ENCODE measurements around the gene RINT1.
"Not testable (repeated sequence)": the region's sequence is repeated elsewhere in the genome, so short reads cannot be mapped to it uniquely, and the experiment has no call there.

Gene RINT1

GRCh38 chr7:105532709-105533460 lies 884 bp downstream of the RINT1 start:
- no peak for DNase-seq (ENCODE audit: low read depth in 2 of 2)

DNA sequence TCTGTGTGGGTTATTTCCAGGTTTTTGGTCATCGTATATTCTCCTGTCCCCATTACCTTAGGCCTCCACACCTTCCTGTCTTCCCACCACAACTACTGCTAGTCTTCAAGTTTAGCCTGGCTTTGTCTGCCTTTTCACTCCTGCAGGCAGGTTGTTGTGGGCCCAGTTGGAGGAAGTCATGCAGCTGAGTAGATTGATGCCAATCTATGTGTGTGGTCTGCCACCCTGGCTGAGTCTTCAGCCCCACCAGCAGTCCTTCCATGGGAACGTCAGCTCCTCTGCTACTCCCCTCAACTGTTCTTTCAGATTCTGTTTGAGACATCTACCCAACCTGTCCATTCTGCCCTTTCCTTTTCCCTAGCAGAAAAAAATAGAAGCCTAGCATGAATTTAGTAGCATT lies 6.3 kb downstream of the RINT1 start:
- no peak for DNase-seq (ENCODE audit: low read depth in 2 of 2)

- no peak for DNase-seq (ENCODE audit: low read depth in 2 of 2)
Measured at GRCh38 chr7:105559926-105560325, 27.9 kb downstream of the RINT1 start.

- DNase-seq (ENCODE audit: low read depth in 2 of 2) = no peak
Measured at GRCh38 chr7:105565190-105565589, 33.2 kb downstream of the RINT1 start.

DNA sequence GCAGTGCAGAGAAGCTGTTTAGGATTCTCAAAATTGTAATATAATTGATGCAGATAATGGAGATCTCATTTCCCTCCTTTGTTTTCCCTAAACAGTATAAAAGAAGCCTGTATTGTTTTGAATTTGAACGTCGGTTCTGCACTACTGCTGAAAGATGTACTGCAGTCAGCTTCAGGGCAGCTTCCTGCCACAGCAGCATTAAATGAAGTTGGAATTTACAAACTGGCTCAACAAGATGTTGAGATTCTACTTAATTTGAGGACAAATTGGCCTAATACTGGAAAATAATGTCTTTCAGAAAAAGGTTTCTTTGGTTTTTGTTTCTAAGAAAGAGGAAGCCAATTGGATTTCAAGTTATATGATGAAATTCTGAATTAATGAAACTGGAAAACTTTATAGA lies 35.0 kb downstream of the RINT1 start:
- DNase-seq (ENCODE audit: low read depth in 2 of 2) = no peak

DNA sequence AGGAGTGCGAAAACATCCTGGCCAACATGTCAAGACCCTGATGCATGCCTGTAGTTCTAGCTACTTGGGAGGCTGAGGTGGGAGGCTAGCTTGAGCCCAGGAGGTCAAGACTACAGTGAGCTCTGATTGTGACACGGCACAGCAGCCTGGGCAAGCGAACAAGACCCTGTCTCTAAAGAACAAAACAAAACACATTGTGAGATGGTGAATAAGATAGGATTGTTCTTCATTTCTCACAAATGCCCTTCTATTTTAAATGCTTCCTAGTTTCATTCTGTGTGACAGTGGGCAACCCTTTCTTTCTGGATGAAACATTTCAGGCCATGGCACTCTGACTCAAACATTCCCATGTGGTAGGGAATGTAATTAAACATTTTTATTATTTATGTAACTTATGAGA lies 35.8 kb downstream of the RINT1 start:
- DNase-seq (ENCODE audit: low read depth in 2 of 2) = no peak

DNA sequence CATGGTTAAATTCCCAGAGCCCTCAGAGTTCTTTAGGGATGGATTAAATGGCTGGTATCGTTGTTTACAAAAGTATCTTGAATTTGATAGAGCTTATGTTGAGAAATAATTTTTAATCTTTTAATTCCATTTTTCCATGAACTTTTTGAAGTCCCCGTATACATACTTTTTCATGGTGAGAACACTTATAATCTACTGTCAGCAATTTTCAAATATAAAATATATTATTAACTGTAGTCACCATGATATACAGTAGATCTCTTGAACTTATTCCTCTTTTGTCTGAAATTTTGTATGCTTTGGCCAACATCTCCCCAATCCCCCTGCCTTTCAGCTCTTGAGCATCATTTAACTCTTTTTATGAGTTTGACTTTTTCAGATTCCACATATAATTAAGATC lies 39.9 kb downstream of the RINT1 start:
- no peak for DNase-seq (ENCODE audit: low read depth in 2 of 2)

- no peak for DNase-seq (ENCODE audit: low read depth in 2 of 2)
Measured at GRCh38 chr7:105577251-105577650, 45.2 kb downstream of the RINT1 start.

DNA sequence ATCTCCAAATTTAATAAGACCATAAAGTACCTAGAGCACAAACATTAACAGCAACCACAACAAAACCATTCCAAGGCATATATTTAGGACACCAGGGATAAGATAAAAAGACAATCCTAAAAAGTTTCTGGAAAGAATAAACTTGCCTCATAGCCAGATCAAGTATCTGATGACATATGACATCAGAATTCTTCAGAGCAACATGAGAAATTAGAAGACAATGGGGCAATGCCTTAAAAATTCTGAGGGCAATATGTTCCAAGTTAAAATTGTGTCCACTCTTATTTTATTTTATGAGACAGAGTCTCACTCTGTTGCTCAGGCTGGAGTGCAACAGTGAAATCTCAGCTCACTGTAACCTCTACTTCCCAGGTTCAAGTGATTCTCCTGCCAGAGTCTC lies 46.5 kb downstream of the RINT1 start:
- no peak for DNase-seq (ENCODE audit: low read depth in 2 of 2)

DNA sequence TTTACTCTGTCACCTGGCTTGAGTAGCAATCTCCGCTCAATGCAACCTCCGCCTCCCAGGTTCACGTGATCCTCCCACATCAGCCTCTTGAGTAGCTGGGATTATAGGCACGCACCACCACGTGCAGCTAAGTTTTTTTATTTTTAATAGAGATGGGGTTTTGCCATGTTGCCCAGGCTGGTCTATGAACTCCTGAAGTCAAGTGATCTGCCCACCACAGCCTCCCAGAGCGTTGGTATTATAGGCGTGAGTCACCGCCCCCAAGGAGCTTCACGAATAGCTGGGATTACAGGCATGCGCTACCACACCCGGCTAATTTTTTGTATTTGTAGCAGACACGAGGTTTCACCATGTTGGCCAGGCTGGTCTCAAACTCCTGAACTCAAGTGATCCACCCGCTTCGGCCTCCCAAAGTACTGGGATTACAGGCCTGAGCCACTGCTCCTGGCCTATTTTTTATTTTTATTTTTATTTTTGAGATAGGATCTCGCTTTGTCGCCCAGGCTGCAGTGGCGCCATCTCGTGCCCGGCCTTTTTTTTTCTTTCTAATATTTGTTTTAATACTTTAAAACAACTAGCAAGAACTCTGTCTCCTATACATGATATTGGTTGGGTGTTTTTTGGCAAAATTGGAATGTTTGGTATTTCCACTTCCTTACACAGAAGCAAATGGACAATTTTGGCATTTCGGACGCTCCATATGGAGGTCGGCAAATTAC lies 48.2 kb downstream of the RINT1 start:
- DNase-seq (ENCODE audit: low read depth in 2 of 2) = no peak

GRCh38 chr7:105581066-105581811 lies 49.2 kb downstream of the RINT1 start, which contains the start of gene EFCAB10:
TSS of gene EFCAB10 (minus strand) at chr7:105581493. CDS start at chr7:105581463, 30 bp downstream.
- peak in 1 of 2 experiments; percentile 21 for DNase-seq (ENCODE audit: low read depth in 2 of 2)

- no peak for DNase-seq (ENCODE audit: low read depth in 2 of 2)
Measured at GRCh38 chr7:105583061-105583460, 51.1 kb downstream of the RINT1 start.

DNA sequence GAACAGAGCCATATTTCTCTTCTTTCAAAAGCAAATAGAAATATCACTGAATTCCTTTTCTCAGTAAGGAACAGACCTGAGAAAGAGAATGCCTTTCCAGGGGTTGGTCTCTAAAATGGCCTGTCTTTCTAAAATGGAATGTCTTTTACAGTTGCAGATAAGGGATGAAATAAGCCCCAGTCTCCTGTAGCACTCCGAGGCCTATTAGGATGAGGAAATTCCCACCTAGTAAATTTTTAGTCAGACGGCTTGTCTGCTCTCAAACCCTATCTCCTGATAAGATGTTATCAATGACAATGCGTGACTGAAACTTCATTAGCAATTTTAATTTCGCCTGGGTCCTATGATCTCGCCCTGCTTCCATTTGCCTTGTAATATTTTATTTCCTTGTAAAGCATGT lies 52.2 kb downstream of the RINT1 start:
- DNase-seq (ENCODE audit: low read depth in 2 of 2) = no peak

GRCh38 chr7:105585850-105586500 lies 54.0 kb downstream of the RINT1 start:
- DNase-seq (ENCODE audit: low read depth in 2 of 2) = no peak

GRCh38 chr7:105587909-105588635 lies 56.1 kb downstream of the RINT1 start:
- DNase-seq (ENCODE audit: low read depth in 2 of 2) = peak in 1 of 2 experiments; percentile 20

DNA sequence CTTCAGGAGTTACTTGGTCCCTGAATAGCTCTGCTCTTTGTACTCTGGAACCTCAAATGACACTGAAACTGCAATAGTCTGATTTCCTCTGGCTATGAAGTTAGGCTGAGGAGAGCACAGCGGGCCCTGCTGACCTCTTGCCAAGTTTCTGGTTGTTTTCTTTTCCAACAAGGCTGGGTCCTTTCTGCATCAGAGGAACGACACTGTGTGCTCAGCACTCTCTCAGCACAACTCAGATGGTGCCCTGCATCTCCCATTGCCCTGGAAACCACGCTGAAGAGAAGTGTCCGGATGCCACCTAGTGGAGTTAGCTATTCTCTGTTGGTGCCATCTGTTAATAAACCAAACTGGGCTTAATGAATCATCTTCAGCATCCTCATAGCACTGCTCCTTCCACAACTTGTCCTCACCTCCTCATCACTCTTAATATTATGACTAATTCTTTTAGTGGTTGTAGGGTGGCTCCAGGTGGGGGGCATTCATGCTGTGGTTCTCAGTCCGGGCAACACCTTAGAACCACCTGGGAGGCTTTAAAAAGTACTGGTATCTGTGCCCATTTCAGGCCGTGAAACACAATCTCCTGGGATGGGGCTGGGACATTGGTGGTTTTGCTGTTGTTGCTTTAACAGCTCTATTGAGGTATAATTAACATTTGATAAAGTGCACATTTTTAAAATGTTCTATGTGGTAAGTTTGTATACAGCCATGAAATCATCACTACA lies 57.5 kb downstream of the RINT1 start:
- DNase-seq (ENCODE audit: low read depth in 2 of 2) = peak; percentile 42 to 48

- DNase-seq (ENCODE audit: low read depth in 2 of 2) = no peak
Measured at GRCh38 chr7:105590793-105591192, 58.8 kb downstream of the RINT1 start.

DNA sequence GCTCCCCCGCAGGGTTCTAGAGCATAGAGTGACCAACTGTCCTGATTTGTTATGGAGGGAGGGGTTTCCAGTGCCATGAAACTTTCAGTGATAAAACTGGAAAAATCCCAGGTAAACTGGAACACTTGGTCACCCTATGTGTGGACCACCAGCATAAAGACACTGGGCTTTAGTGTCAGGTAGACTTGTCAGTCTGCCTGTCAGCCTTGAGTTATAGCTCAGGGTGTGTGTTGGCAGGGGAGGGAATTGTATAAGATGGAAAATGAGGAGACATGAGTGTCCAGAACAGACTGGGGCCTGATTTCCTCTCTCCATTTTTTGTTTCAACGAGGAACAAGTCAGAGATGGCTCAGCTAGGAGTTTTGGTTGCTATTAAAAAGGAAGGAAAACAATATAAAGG lies 59.5 kb downstream of the RINT1 start:
- no peak for DNase-seq (ENCODE audit: low read depth in 2 of 2)

DNA sequence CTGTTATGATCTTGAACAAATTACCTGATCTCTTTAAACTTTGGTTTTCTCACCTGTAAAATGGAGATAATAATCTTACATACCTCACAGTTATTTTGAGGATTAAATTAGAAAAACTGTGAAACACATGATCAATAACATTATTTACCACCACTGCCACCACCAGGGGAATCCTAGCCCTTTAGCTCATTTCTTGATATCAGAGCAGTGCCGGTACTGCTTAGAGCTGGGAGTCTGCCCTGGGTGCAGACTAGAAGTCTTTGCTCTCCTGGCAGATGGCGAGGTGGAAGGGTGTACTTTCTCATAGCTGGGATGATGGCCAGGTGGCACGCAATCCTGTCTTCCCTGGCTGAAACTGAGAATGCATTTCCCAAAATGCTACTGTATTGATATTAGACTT lies 62.0 kb downstream of the RINT1 start:
- no peak for DNase-seq (ENCODE audit: low read depth in 2 of 2)

DNA sequence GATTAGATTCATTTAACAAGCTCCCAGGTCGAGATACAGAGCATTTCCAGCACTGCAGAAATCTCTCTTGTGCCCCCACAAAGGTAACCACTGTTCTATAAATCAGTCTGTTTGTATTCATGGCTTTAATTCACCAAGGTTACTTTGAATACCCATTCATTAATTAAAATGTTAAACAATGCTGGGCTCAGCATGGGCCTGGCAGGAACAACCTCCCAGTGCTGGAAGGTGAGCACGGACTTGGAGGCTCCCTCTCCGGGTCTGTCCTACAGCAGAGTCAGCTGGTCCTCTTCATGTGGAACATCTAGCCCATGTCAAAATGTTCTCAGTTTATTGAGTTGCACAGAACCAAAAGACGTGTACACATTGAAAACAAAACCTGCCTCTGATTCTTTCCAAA lies 64.9 kb downstream of the RINT1 start:
- no peak for DNase-seq (ENCODE audit: low read depth in 2 of 2)

DNA sequence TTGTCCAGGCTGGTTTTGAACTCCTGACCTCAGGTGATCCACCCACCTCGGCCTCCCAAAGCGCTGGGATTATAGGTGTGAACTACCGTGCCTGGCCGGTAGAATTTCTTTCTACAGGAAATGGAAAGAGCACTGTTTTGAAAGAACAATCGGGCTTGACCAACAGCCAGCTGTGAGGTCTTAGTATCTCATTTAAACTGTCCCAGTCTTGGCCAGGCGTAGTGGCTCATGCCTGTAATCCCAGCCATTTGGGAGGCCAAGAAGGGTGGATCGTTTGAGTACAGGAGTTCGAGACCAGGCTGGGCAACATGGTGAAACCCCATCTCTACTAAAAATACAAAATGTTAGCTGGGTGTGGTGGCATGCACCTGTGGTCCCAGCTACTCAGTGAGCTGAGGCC lies 67.1 kb downstream of the RINT1 start:
- not testable (repeated sequence) for DNase-seq (ENCODE audit: low read depth in 2 of 2)
